GM19467 (cell line): ENCODE results near the gene FRG2C.
"Not testable (repeated sequence)": the region's sequence is repeated elsewhere in the genome, so short reads cannot be mapped to it uniquely, and the experiment has no call there.

Experiments used
- ATAC-seq: cut with Tn5 transposase; IDR thresholded peaks from one replicate; pipeline ENCODE4 v1.9.1; 2021; ENCODE audit warnings: mild to moderate bottlenecking, moderate library complexity; ENCODE audit not compliant: unreplicated experiment

The FRG2C gene

GRCh38 chr3:75669348-75670297, 5.5 kb downstream of the FRG2C start:
- ATAC-seq, result peak; percentile 26

DNA sequence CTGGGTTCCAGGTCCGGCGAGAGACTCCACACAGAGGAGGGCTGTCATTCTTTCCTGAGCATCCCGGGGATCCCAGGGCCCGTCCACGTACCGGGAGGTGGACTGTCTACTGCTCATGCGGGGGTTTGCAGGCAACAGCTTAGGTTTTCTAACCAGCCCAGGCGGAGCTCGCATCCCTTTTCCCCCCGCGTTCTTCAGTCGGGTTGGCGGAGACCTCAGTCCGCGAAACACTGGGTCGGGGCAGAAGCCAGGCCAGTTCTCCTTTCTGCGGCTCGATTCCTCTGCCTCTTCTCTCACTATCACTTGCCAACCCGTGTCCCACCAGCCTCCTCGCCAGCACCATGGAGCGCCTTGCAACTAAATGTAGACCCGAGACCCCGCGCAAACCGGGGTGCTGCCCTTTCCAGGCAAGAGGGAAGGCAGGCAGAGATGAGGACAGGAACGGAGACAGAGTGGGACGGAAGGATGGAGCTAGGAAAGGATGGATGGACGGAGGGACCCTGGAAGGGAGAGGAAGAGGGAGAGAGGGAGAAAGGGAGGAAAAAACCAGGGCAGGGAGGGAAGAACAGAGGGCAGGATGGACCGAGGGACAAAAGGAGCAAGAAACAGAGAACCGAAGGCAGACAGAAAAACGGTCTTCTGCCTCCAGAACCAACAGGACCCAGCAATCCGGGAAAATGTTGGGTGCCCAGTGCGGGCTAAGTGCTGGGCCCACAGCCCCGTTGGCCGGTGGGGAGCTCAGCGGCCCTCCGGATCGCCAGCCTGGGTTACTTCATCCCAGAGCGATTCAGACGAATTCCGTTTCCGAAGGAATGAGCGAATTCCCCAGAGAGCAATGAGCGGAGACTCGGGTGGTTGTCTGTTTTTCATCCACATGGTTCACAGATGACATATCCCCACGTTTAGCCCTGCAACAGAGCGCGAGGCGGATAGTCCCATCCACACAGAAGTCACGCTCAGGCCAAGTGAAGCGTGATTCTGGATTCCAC, 6.5 kb downstream of the FRG2C start:
- ATAC-seq, result not testable (repeated sequence)

GRCh38 chr3:75671287-75672139, 7.4 kb downstream of the FRG2C start:
- not testable (repeated sequence) for ATAC-seq

GRCh38 chr3:75672140-75672775, 8.1 kb downstream of the FRG2C start:
- ATAC-seq, result not testable (repeated sequence)

- ATAC-seq, result not testable (repeated sequence)
Measured at GRCh38 chr3:75683965-75684364, 19.8 kb downstream of the FRG2C start.

DNA sequence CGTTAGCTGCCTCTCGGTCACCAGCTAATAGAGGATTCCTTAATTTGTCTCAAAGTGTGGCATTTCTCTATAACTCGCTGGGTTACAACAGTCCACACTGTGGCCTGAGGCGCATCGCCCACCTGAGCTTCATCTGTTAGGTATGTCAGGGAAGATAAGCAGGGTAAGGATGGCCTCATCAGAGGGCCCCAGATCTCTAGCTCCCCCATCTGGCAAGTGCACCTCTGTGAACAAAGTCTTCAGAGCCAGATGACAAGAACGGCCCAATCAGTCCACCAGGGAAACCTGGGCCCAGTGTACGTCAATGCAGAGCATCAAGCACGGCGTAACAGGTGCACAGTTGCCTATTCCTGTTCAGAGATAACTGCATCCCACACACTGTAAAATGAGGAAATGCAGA, 23.2 kb downstream of the FRG2C start:
- ATAC-seq, result no peak

GRCh38 chr3:75692061-75692460, 27.9 kb downstream of the FRG2C start:
- no peak for ATAC-seq
